DOHH2 (cell line): ENCODE results near the gene ATP4B.

Experiments
- H3F3A ChIP-seq: fragments of 200-600 bp; sonication (generic), shearing (Covaris generic); 2 replicates; pipeline ENCODE4 v1.6.0; 2016; ENCODE audit warnings: antibody characterized with exemption, mild to moderate bottlenecking; ENCODE audit not compliant: control insufficient read depth, insufficient read depth
- H3K27ac ChIP-seq: fragments of 200-600 bp; sonication (generic); 2 replicates; pipeline ENCODE4 v1.5.1; 2014; ENCODE audit warnings: low read depth, mild to moderate bottlenecking, low read length, moderate library complexity
- H3K27me3 ChIP-seq: fragments of 200-600 bp; sonication (generic); 2 replicates; pipeline ENCODE4 v1.6.1; 2014; ENCODE audit warnings: mild to moderate bottlenecking, low read length, mixed read lengths; ENCODE audit not compliant: control insufficient read depth
- H3K36me3 ChIP-seq: fragments of 200-600 bp; sonication (generic); 2 replicates; pipeline ENCODE4 v1.6.1; 2014; ENCODE audit warnings: mild to moderate bottlenecking, low read length, moderate library complexity, mixed read lengths; ENCODE audit not compliant: control insufficient read depth
- H3K4me1 ChIP-seq: fragments of 200-600 bp; sonication (generic); 2 replicates; pipeline ENCODE4 v1.6.1; 2014; ENCODE audit warnings: mild to moderate bottlenecking, low read length, mixed read lengths; ENCODE audit not compliant: control insufficient read depth
- H3K4me2 ChIP-seq: fragments of 200-600 bp; sonication (generic); 2 replicates; pipeline ENCODE4 v1.6.0; 2014; ENCODE audit warnings: mild to moderate bottlenecking, low read length, moderate library complexity
- H3K4me3 ChIP-seq: fragments of 200-600 bp; sonication (generic); 2 replicates; pipeline ENCODE4 v1.5.1; 2014; ENCODE audit warnings: mild to moderate bottlenecking, low read length, mixed read lengths
- H3K79me2 ChIP-seq: fragments of 200-600 bp; sonication (generic); 2 replicates; pipeline ENCODE4 v1.6.1; 2014; ENCODE audit warnings: mild to moderate bottlenecking, low read length, mixed read lengths; ENCODE audit not compliant: control insufficient read depth
- H3K9me2 ChIP-seq: fragments of 200-600 bp; sonication (generic); replicated peaks from 2 replicates; pipeline ENCODE4 v1.6.1; 2014; ENCODE audit warnings: mild to moderate bottlenecking, low read length, mixed read lengths; ENCODE audit not compliant: control insufficient read depth
- H3K9me3 ChIP-seq: fragments of 200-600 bp; sonication (generic); 2 replicates; pipeline ENCODE4 v1.6.1; 2014; ENCODE audit warnings: antibody characterized with exemption, low read length, mixed read lengths; ENCODE audit not compliant: control insufficient read depth, insufficient read depth
- H4K20me1 ChIP-seq: fragments of 200-600 bp; sonication (generic); 2 replicates; pipeline ENCODE4 v1.6.0; 2014; ENCODE audit warnings: low read depth, mild to moderate bottlenecking, antibody characterized with exemption, low read length, moderate library complexity; ENCODE audit not compliant: control insufficient read depth, insufficient read depth
- CTCF ChIP-seq: fragments of 200-600 bp; sonication (generic); IDR thresholded peaks from one replicate; pipeline ENCODE4 v1.5.1; 2014; ENCODE audit warnings: antibody characterized with exemption, mild to moderate bottlenecking, low read depth, low read length; ENCODE audit not compliant: poor library complexity, severe bottlenecking
- EZH2phosphoT487 ChIP-seq: fragments of 200-600 bp; sonication (generic); IDR thresholded peaks from 2 replicates; pipeline ENCODE4 v1.6.1; 2017; ENCODE audit warnings: borderline replicate concordance, mild to moderate bottlenecking, antibody characterized with exemption, low read length, moderate library complexity, mixed read lengths

Gene ATP4B

GRCh38 chr13:113668491-113668971 lies 10.5 kb upstream of the ATP4B start:
- Histone ChIP-seq H4K20me1 (no peaks in the 10 kb centered on the region), H3K9me2 (no peaks in the 10 kb centered on the region), H3K27me3 (no peaks in the 10 kb centered on the region), H3K4me2 (no peak overlapping the region), H3K9me3 (peaks cover 21% of the 10 kb centered on the region), H3K4me3 (no peak overlapping the region), H3K36me3 (no peaks in the 10 kb centered on the region), H3K4me1 (no peaks in the 10 kb centered on the region), H3K27ac (no peak overlapping the region), H3F3A (no peaks in the 10 kb centered on the region), H3K79me2 (no peaks in the 10 kb centered on the region)
- TF ChIP-seq CTCF = no peak
- no peak for TF ChIP-seq EZH2phosphoT487

GRCh38 chr13:113667771-113668490 lies 9.9 kb upstream of the ATP4B start:
- H3K27me3 ChIP-seq = no peaks in the 10 kb centered on the region
- no peak overlapping the region for H3K27ac ChIP-seq

GRCh38 chr13:113666951-113667701 lies 9.1 kb upstream of the ATP4B start, which contains the start of gene GRK1:
TSS of gene GRK1 (plus strand) at chr13:113667219. CDS start at chr13:113667387, 168 bp downstream.
- H3K4me2 ChIP-seq = no peak within 1 kb of the TSS
- no peak within 1 kb of the TSS for H3K4me3 ChIP-seq
- no peaks in the 10 kb centered on the region for H3K4me1 ChIP-seq

More at GRCh38 chr13:113667771-113668490, 9.9 kb upstream of the ATP4B start:
- Histone ChIP-seq H3K9me2 (no peaks in the 10 kb centered on the region), H3F3A (no peaks in the 10 kb centered on the region), H3K4me3 (no peak overlapping the region), H4K20me1 (no peaks in the 10 kb centered on the region), H3K4me2 (no peak overlapping the region), H3K36me3 (no peaks in the 10 kb centered on the region), H3K79me2 (no peaks in the 10 kb centered on the region), H3K4me1 (no peaks in the 10 kb centered on the region), H3K9me3 (peaks cover 21% of the 10 kb centered on the region)
- TF ChIP-seq CTCF (no peak), EZH2phosphoT487 (no peak)

More at GRCh38 chr13:113666951-113667701, 9.1 kb upstream of the ATP4B start, which contains the start of gene GRK1:
- peaks cover 18% of the 10 kb centered on the region for H3K9me3 ChIP-seq
- H4K20me1 ChIP-seq = no peaks in the 10 kb centered on the region
- H3K79me2 ChIP-seq = no peaks in the 10 kb centered on the region
- no peaks in the 10 kb centered on the region for H3F3A ChIP-seq
- H3K36me3 ChIP-seq = no peaks in the 10 kb centered on the region
- H3K27ac ChIP-seq = no peak within 1 kb of the TSS
- TF ChIP-seq EZH2phosphoT487 = no peak
- no peaks in the 10 kb centered on the region for H3K9me2 ChIP-seq
- 0 out of 2 replicates have a peak, but pooled peaks cover 2% of the 10 kb centered on the region for H3K27me3 ChIP-seq
